ENCODE results near the gene TMEM43.

DNA sequence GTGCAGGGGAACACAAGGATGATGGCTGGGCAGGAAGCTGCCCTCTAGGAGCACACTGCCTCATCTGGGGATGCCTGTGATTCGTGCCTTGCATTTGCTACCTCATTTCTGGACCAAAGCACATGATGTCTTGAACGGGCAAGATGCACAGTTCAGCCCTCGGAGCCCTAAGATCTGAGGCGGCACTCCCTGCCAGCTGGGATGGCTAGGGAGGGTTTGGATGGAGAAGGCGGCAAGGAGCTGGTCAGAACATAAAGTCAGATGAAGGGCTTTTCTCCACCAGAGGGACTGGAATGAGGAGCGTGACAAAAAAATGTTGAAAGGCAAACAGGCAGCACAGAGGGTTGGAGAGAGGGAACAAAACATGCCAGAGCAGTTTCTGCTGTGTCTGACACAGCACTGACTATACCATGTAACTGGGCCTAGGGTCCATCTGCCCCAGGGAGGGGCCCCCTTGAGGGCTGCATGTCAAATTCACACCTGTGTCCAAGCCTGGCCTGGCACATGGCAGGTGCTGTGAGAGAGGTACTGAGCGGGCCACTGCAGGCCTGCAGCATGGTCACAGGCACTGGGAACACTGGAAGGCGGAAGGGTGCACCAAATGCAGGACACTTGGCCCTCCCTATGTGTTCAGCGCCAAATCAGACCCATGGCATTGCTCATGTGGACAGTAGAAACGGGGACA, 21.7 kb downstream of the TMEM43 start:
- TF ChIP-seq, protein P1, sequence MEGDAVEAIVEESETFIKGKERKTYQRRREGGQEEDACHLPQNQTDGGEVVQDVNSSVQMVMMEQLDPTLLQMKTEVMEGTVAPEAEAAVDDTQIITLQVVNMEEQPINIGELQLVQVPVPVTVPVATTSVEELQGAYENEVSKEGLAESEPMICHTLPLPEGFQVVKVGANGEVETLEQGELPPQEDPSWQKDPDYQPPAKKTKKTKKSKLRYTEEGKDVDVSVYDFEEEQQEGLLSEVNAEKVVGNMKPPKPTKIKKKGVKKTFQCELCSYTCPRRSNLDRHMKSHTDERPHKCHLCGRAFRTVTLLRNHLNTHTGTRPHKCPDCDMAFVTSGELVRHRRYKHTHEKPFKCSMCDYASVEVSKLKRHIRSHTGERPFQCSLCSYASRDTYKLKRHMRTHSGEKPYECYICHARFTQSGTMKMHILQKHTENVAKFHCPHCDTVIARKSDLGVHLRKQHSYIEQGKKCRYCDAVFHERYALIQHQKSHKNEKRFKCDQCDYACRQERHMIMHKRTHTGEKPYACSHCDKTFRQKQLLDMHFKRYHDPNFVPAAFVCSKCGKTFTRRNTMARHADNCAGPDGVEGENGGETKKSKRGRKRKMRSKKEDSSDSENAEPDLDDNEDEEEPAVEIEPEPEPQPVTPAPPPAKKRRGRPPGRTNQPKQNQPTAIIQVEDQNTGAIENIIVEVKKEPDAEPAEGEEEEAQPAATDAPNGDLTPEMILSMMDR (IDR thresholded peaks at IDR 0.05; ENCODE audit: low read length): no peak
- no peak for TF ChIP-seq EZH2 (IDR thresholded peaks at IDR 0.05; ENCODE audit: borderline replicate concordance, low read length)

Measured in OCI-LY1 (cell line).